ENCODE results near the gene OGFOD2.

- TF ChIP-seq CTCF (IDR thresholded peaks at IDR 0.05) (no peak), POLR2A (IDR thresholded peaks at IDR 0.05) (no peak)
Observed at GRCh38 chr12:122975790-122976647, 975 bp downstream of the OGFOD2 start.
